ENCODE measurements around the gene SLC36A2.

SLC36A2 gene

GRCh38 chr5:151293624-151294023 lies 53.7 kb downstream of the SLC36A2 start:
- Histone ChIP-seq H3K36me3 (no peaks in the 10 kb centered on the region), H3K9me3 (ENCODE audit: severe bottlenecking) (no peaks in the 10 kb centered on the region), H3K27me3 (ENCODE audit: insufficient read depth, low read depth, severe bottlenecking) (peaks cover 2% of the 10 kb centered on the region), H3K27ac (no peak overlapping the region), H3K4me3 (ENCODE audit: low read depth, low read length) (no peak overlapping the region)
- DNase-seq = no peak
- TF ChIP-seq CTCF (IDR thresholded peaks at IDR 0.05; ENCODE audit: low read depth, low read length) = no peak

- no peak for TF ChIP-seq CTCF (IDR thresholded peaks at IDR 0.05; ENCODE audit: low read depth, low read length)
- Histone ChIP-seq H3K27ac (no peak overlapping the region), H3K27me3 (ENCODE audit: insufficient read depth, low read depth, severe bottlenecking) (no peaks in the 10 kb centered on the region), H3K4me3 (ENCODE audit: low read depth, low read length) (no peak overlapping the region), H3K9me3 (ENCODE audit: severe bottlenecking) (no peaks in the 10 kb centered on the region), H3K36me3 (no peaks in the 10 kb centered on the region)
- no peak for DNase-seq
These were observed 59.2 kb downstream of the SLC36A2 start for GRCh38 chr5:151288180-151288579.

- H3K36me3 ChIP-seq = no peaks in the 10 kb centered on the region
- no peak overlapping the region for H3K4me3 ChIP-seq (ENCODE audit: low read depth, low read length)
- H3K27ac ChIP-seq = no peak overlapping the region
- no peaks in the 10 kb centered on the region for H3K27me3 ChIP-seq (ENCODE audit: insufficient read depth, low read depth, severe bottlenecking)
- no peaks in the 10 kb centered on the region for H3K9me3 ChIP-seq (ENCODE audit: severe bottlenecking)
- no peak for TF ChIP-seq CTCF (IDR thresholded peaks at IDR 0.05; ENCODE audit: low read depth, low read length)
- no peak for DNase-seq
These were observed 61.1 kb downstream of the SLC36A2 start for GRCh38 chr5:151286246-151286645.

- Histone ChIP-seq H3K27me3 (ENCODE audit: insufficient read depth, low read depth, severe bottlenecking) (no peaks in the 10 kb centered on the region), H3K9me3 (ENCODE audit: severe bottlenecking) (no peaks in the 10 kb centered on the region), H3K27ac (no peak overlapping the region), H3K4me3 (ENCODE audit: low read depth, low read length) (no peak overlapping the region), H3K36me3 (no peaks in the 10 kb centered on the region)
- no peak for DNase-seq
- TF ChIP-seq CTCF (IDR thresholded peaks at IDR 0.05; ENCODE audit: low read depth, low read length) = no peak
These were observed 61.7 kb downstream of the SLC36A2 start for GRCh38 chr5:151285683-151286082.

- no peak for DNase-seq
These were observed 62.9 kb downstream of the SLC36A2 start for GRCh38 chr5:151284392-151284967.

More at GRCh38 chr5:151284392-151284967, 62.9 kb downstream of the SLC36A2 start:
- H3K27ac ChIP-seq = no peak overlapping the region
- H3K27me3 ChIP-seq (ENCODE audit: insufficient read depth, low read depth, severe bottlenecking) = no peaks in the 10 kb centered on the region
- no peaks in the 10 kb centered on the region for H3K9me3 ChIP-seq (ENCODE audit: severe bottlenecking)
- peak; percentile 45 for TF ChIP-seq CTCF (IDR thresholded peaks at IDR 0.05; ENCODE audit: low read depth, low read length)
- no peak overlapping the region for H3K4me3 ChIP-seq (ENCODE audit: low read depth, low read length)
- no peaks in the 10 kb centered on the region for H3K36me3 ChIP-seq

Data from WERI-Rb-1 (cell line).